ENCODE measurements around the gene RIMS3.
A peak's percentile ranks its signal among the peaks of the same experiment; 100 is the strongest.
"Not testable (repeated sequence)": the region's sequence is repeated elsewhere in the genome, so short reads cannot be mapped to it uniquely, and the experiment has no call there.

RIMS3 gene

DNA sequence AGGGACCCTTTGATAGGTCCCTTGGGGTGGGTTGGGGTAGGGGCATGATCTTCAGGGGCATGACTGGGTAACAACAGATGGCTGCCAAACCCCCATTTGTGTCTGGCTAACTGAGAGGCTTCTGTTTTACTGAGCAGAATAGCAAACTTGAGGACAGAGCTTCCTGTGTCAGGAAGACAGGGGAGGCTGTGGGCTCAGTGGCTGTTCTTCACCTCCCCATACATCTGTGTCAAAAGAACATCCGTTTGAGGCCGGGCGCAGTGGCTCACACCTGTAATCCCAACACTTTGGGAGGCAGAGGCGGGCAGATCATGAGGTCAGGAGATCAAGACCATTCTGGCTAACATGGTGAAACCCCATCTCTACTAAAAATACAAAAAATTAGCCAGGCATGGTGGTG is 35.9 kb downstream of the RIMS3 start:
- DNase-seq, result not testable (repeated sequence)

- DNase-seq, result no peak
Measured at GRCh38 chr1:40628903-40629292, 36.6 kb downstream of the RIMS3 start.

GRCh38 chr1:40627987-40628902 is 37.2 kb downstream of the RIMS3 start:
- DNase-seq, result no peak

- no peak for DNase-seq
Measured at GRCh38 chr1:40626383-40626770, 39.1 kb downstream of the RIMS3 start.

- peak in 1 of 2 experiments; percentile 21 for DNase-seq
Measured at GRCh38 chr1:40625476-40626382, 39.8 kb downstream of the RIMS3 start.

- peak; percentile 16 to 37 for DNase-seq
Measured at GRCh38 chr1:40625076-40625475, 40.4 kb downstream of the RIMS3 start.

DNA sequence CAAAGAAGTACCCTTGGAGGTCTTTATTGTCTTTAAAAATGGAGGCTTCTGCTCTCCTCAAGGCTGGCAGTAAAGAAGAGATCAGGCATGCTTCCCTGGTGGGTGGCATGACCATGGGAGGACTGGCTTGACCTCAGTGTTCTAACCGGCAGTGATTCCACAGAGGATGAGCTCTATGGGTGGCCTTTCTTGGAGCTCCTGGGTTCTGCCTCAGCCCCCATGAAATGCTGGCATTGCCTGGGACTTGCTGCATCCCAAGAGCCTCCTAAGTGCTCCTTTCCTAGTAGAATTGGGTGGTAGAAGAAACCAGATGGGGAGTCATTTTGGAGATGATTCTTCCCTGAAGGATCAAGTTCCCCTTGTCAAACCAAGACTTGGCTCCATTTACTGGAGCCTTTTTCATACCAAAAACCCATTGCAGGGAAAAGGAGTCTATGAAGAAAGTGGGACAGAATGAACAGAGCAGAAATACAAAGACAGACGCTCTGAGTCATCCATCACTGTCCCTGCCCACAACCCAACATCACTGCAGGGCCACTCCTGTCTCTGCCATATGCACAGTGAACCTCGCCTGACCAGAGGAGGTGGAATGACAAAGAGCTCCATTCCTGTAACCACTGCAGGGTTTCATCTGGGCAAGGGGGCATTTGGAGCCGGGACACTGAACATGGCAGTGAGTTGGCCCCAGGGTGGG is 42.4 kb downstream of the RIMS3 start:
- no peak for DNase-seq

DNA sequence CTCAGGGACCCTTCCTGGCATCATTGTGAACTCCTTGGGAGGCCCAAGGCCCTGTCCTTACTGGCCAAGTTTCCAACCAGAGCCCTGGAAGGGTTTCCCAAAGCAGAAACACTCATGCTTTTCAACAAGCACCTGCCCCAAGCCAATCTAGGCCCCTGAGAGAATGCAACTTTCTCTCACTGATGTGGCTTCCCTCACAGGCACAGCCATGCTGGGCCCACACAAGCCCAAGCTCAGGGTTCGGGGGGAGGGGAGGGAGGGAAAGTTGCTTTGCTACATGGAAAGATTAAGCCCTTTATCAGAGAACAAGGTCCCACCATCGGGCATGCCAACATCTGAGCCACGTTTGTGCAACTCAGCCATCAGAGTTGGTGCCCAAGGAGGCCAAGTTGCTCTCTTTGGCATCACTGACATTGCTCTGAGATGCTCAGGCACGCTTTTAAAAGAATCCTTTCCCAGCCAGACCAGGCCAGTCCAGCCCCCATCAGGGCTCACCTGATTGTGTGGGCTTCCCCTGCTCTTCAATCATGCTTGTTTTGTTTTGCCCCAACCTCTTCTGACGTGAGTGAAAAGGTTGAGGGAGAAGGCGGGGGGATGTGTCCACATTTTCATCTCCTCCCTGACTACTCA is 43.5 kb downstream of the RIMS3 start:
- DNase-seq, result no peak

GRCh38 chr1:40620586-40621210 is 44.8 kb downstream of the RIMS3 start:
- DNase-seq, result no peak

GRCh38 chr1:40620150-40620549 is 45.3 kb downstream of the RIMS3 start:
- DNase-seq, result no peak

GRCh38 chr1:40618108-40618507 is 47.4 kb downstream of the RIMS3 start:
- DNase-seq, result no peak

DNA sequence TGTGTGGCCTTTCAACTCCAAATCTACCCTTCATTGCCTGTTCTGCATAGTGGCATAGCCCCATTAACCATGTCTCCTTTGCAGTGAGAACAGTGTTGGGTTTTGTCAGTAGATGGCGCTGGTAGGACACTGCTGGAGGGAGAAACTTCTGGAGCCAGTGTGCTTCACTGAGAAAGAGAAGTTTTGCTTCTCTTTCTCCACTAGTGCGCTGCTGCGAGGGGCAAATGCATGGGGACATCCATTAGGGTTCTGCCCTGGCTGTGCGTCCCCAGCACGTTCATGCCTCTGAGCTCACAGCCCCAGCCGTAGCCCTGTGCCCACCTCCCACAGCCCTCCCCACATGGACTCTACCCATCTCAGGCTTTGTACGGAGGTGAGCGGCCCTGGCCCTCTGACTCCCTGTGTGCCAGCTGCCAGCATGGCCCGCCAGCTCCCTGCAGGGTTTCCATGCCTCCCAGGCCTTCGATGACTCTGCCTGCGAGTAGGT is 53.1 kb downstream of the RIMS3 start:
- peak in 1 of 2 experiments; percentile 49 for DNase-seq

DNA sequence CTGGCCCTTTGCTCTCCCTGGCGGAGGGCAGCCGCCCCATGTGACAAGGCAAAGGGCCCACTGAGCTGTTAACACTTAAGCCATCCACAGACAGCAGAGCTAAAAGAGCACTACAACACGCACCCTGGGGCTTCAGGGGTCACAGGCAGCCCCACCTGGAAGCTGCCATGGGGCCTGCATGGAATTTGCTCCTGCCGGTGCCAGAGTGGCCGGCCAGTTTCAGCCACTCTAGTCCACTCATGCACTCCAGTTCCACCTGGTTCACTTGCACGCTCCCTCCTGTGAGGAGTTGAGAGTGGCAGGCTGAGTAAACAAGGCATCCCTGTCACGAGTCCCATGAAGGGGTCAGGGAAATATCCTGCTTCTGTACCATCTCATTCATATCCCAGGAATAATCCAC is 55.3 kb downstream of the RIMS3 start:
- no peak for DNase-seq

DNA sequence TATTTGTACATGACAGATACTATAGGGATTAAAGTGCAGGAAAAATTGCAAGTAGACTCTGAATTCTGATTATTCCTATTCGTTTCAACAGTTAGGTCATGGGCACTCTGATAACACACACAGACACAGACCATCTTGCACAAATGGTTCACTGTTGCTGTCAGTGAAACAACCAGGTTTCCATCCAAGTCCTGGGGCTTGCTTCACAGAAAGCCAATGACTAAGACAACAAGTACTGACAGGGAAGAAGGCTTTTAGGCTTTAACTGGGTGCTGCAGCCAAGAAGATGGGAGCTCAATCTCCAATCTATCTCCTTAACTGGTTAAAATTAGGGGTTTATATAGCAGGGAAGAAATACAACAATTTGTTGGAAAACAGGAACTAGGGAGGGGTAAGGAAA is 57.6 kb downstream of the RIMS3 start:
- DNase-seq, result no peak

- no peak for DNase-seq
Measured at GRCh38 chr1:40606978-40607377, 58.5 kb downstream of the RIMS3 start.

- DNase-seq, result no peak
Measured at GRCh38 chr1:40606194-40606593, 59.3 kb downstream of the RIMS3 start.

DNA sequence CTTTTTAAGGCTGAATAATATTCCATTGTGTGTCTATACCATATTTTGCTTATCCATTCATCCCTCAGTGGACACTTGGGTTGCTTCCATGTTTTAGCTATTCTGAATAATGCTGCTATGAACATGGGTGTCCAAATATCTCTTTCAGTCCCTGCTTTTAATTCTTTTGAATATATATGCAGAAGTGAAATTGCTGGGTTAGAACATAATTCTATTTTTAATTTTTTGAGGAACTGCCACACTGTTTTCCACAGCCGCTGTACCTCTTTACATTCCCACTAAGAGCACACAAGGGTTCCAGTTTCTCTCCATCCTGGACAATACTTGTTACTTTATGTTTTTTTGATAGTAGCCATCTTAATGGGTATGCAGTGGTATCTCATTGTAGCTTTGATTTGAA is 65.6 kb downstream of the RIMS3 start:
- no peak for DNase-seq

GRCh38 chr1:40595623-40596022 is 69.9 kb downstream of the RIMS3 start:
- no peak for DNase-seq

DNA sequence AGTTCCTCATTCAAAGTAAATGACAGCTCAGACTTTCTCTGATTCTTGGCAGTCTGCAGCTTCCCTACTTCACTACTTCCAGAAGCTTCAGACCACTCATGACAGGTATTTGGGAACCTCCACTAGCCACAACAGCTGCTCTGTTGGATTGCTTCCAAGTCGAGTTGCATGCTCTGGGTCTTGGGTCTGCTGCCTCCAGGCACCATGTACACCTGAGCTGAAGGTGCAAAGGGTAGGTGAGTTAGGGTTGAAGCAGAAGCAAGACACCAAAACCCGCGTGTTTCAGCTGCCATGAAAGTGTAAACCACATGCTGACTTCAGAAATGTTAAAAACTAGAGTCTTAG is 71.3 kb downstream of the RIMS3 start:
- DNase-seq, result no peak

DNA sequence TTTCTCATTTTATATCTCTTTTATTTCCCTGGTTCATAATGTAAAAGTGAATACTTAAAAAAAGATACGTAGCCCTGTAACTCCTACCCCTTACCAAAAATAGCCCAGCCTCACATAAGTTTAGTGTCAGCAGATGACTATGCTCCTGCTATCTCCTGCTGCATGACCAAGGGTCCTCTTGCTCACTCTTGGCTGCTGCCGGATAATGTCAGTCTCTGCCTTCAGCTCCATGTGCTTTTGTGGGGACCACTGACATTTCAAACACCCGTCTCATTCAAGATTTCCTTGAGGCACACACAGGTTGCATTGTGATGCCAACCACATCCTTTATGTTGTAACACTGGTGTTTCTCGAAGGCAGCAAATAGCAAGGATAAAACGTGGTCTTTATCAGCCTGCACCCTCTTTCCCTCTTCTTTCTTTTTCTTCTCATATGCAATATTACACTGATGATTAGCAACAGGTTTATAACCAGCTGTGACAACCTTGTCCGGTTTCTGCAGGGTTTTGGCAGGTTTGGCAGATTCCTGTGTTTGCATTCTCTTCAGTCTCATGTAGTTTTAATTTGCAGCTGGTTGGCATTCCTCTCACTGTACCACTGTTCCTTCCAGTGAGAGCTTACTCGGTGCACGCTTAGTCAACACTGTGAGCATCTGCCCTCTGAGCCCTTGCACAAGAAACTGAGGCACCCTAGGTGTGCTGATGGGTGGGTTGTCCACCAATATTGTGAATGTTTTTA is 71.9 kb downstream of the RIMS3 start:
- DNase-seq, result no peak

DNA sequence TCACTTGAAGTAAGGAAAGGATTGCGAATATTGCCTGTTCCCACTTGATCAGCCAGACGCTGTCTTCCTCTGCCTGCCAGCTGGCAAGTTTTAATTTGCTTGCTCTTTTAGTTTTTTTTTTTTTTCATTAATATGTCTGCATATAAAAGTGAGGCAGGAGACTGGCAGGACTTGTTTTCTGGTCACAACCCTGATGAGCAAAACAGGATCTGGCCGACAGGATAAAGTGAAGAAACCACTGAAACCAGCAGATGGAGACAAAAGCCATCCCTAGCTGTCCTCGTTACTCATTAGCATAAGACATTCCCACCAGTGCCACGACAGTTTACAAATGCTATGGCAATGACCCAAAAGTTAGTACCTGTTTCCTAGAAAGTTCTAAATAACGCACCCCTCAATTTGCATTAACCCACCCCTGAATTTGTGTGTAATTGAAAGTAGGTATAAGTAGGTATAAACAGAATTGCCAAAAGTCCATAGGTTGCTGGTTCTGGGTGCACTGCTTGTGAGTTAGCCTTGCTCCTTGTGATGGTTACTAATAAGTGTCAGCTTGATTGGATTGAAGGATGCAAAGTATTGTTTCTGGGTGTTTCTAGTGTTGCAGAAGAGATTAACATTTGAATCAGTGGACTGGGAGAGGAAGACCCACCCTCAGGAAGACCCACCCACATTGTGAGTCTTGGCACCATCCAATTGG is 73.2 kb downstream of the RIMS3 start:
- no peak for DNase-seq

Measured in cerebellar nuclear complex (tissue), 1 donor.